Measurements from ENCODE around the gene SPIRE2. TPM values are rescaled to one million over a fixed set of nuclear protein-coding genes. Genes with fewer than 3 reads are reported as not detected.

Gene SPIRE2
- total and polyA plus RNA-seq, 2 of the 13 experiments (the other 11 are each of a cell fraction or from before 2014, with no cell fraction given): 13.3 to 37.5 TPM

GRCh38 chr16:89873972-89874689 is 45.9 kb downstream of the SPIRE2 start (continued):
- TF ChIP-seq CENPT (CRISPR knock-in tag; IDR thresholded peaks at IDR 0.05; ENCODE audit: low read depth) (no peak), MAFG (CRISPR knock-in tag; IDR thresholded peaks at IDR 0.05) (no peak), ZBTB26 (CRISPR knock-in tag; IDR thresholded peaks at IDR 0.05; ENCODE audit: borderline replicate concordance) (no peak), ARNTL (CRISPR knock-in tag; IDR thresholded peaks at IDR 0.05) (peak; percentile 64; the same call in 1 of the 2 replicates), ZNF180 (CRISPR knock-in tag; IDR thresholded peaks at IDR 0.05; ENCODE audit: borderline replicate concordance, low read depth) (no peak), HOXA3 (CRISPR knock-in tag; IDR thresholded peaks at IDR 0.05) (peak; percentile 72; the same call in 1 of the 2 replicates), DR1 (CRISPR knock-in tag; IDR thresholded peaks at IDR 0.05) (no peak), MTA3 (CRISPR knock-in tag; IDR thresholded peaks at IDR 0.05) (no peak), DMAP1 (CRISPR knock-in tag; IDR thresholded peaks at IDR 0.05) (peak; percentile 61; the same call in 1 of the 2 replicates), HMGXB3 (CRISPR knock-in tag; IDR thresholded peaks at IDR 0.05; ENCODE audit: borderline replicate concordance) (no peak), DNMT1 (CRISPR knock-in tag; IDR thresholded peaks at IDR 0.05) (no peak), GMEB1 (CRISPR knock-in tag; IDR thresholded peaks at IDR 0.05; ENCODE audit: borderline replicate concordance) (peak; percentile 62), USF2 (IDR thresholded peaks at IDR 0.05; ENCODE audit: low read depth, low read length) (peak; percentile 71), USF2 (CRISPR knock-in tag; IDR thresholded peaks at IDR 0.05; ENCODE audit: borderline replicate concordance) (peak; percentile 74; the same call in 1 of the 2 replicates), KMT2A (CRISPR knock-in tag; IDR thresholded peaks at IDR 0.05) (peak; percentile 74), CHD2 (IDR thresholded peaks at IDR 0.05; ENCODE audit: low read depth, low read length) (0 out of 2 replicates have a peak, but pooled peaks have one; percentile 5), SKIL (CRISPR knock-in tag; IDR thresholded peaks at IDR 0.05; ENCODE audit: borderline replicate concordance) (no peak)

All from HepG2 (cell line).